Fibroblast of pulmonary artery (primary cell): Measurements from ENCODE around the gene CYP19A1.
A peak's percentile ranks its signal among the peaks of the same experiment; 100 is the strongest.

Experiments used
- DNase-seq: peaks from one replicate; pipeline ENCODE4 v3.0.0-alpha.2; 2010; ENCODE audit warnings: low read depth
- H3K4me3 ChIP-seq: replicated peaks from 2 replicates; pipeline ENCODE4 v1.5.1; 2011; ENCODE audit warnings: low read depth, mild to moderate bottlenecking, control low read depth, low read length, moderate library complexity
- CTCF ChIP-seq: IDR thresholded peaks from 2 replicates; pipeline ENCODE4 v1.5.1; 2011; ENCODE audit warnings: mild to moderate bottlenecking, control low read depth, low read length, inconsistent platforms; ENCODE audit errors: missing control alignments

The CYP19A1 gene

GRCh38 chr15:51320843-51321242 lies 17.6 kb downstream of the CYP19A1 start:
- no peak for DNase-seq
- no peak for TF ChIP-seq CTCF

GRCh38 chr15:51319539-51319938 lies 18.9 kb downstream of the CYP19A1 start:
- H3K4me3 ChIP-seq, result no peak overlapping the region
- TF ChIP-seq CTCF, result no peak
- no peak for DNase-seq

More at GRCh38 chr15:51320843-51321242, 17.6 kb downstream of the CYP19A1 start:
- no peak overlapping the region for H3K4me3 ChIP-seq

- no peak for TF ChIP-seq CTCF
- peak; percentile 52 for DNase-seq
- no peak overlapping the region for H3K4me3 ChIP-seq
These were observed 19.8 kb downstream of the CYP19A1 start for GRCh38 chr15:51318382-51319150.

- no peak for TF ChIP-seq CTCF
- no peak for DNase-seq
- H3K4me3 ChIP-seq, result no peak overlapping the region
These were observed 21.8 kb downstream of the CYP19A1 start for GRCh38 chr15:51316636-51317035.

DNA sequence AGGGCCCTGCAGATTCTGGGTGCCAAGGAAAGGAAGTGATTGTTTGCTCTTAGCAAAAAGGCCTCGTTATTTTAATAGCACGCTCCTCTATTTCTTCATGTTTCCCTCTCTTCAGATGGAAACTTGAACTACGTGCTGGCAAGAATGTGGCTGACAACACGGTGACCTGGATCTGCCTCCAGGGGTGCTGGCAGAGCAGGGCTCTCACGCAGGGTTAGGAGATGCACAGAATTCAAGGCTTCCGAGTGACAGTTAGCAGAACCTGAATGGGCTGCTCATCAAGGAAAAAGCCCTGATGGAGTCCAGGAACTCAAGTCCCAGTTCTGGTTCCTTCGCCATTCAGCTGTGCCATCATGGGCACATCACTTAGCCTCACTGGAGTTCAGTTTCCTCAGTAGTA lies 22.7 kb downstream of the CYP19A1 start:
- no peak for TF ChIP-seq CTCF
- DNase-seq, result no peak
- H3K4me3 ChIP-seq, result no peak overlapping the region

- no peak overlapping the region for H3K4me3 ChIP-seq
- no peak for TF ChIP-seq CTCF
- no peak for DNase-seq
These were observed 23.7 kb downstream of the CYP19A1 start for GRCh38 chr15:51314391-51315337.
